Esophagus muscularis mucosa (tissue), 4 donors: ENCODE results near the gene RHEB. TPM values are rescaled to one million over a fixed set of nuclear protein-coding genes. Genes with fewer than 3 reads are reported as not detected.

Source experiments
- DNase-seq: peaks from one replicate; pipeline ENCODE4 v3.0.0-alpha.2; 2017; ENCODE audit errors: extremely low spot score
- H3K27ac ChIP-seq, 4 donors: fragments of 200-600 bp; sonication (generic); replicated peaks in 1 of 4; 1 replicate in 3 of 4; 2 replicates in 1 of 4; pipeline ENCODE4 v1.5.1; 2016 to 2019; ENCODE audit warnings: mild to moderate bottlenecking in 1 of 4
- H3K27me3 ChIP-seq, 4 donors: fragments of 200-600 bp; sonication (generic); one replicate each; pipeline versions ENCODE4 v1.5.1 to v1.6.0; 2016 to 2019
- H3K36me3 ChIP-seq, 4 donors: fragments of 200-600 bp; sonication (generic); one replicate each; pipeline ENCODE4 v1.5.1; 2016 to 2019
- H3K4me1 ChIP-seq, 4 donors: fragments of 200-600 bp; sonication (generic); one replicate each; pipeline ENCODE4 v1.5.1; 2016 to 2019
- H3K4me3 ChIP-seq, 4 donors: fragments of 200-600 bp; sonication (generic); 1 replicate in 2 of 4; 2 replicates in 2 of 4; pipeline ENCODE4 v1.5.1; 2016 to 2019; ENCODE audit warnings: mild to moderate bottlenecking in 4 of 4, moderate library complexity in 1 of 4
- H3K9me3 ChIP-seq, 4 donors: fragments of 200-600 bp; sonication (generic); 1 replicate in 3 of 4; 2 replicates in 1 of 4; pipeline ENCODE4 v1.5.1; 2016 to 2019
- CTCF ChIP-seq, 3 experiments: fragments of 200-600 bp in 2 of 3; fragments of 450-650 bp in 1 of 3; sonication (generic) in 2 of 3; IDR thresholded peaks; one replicate each; pipeline ENCODE4 v1.5.1; 2017 to 2019; ENCODE audit warnings: antibody characterized with exemption in 3 of 3, mild to moderate bottlenecking in 2 of 3, moderate library complexity in 1 of 3
- EP300 ChIP-seq: sonication (generic); formaldehyde crosslinking; IDR thresholded peaks from one replicate; pipeline ENCODE4 v1.6.1; 2017; ENCODE audit warnings: antibody characterized with exemption
- POLR2A ChIP-seq: fragments of 450-650 bp; IDR thresholded peaks from one replicate; pipeline ENCODE4 v1.6.1; 2017; ENCODE audit warnings: antibody characterized with exemption, moderate library complexity, mild to moderate bottlenecking, low read depth
- POLR2AphosphoS5 ChIP-seq, 2 donors: sonication (generic); formaldehyde crosslinking; IDR thresholded peaks; one replicate each; pipeline ENCODE4 v1.6.1; 2017; ENCODE audit warnings: antibody characterized with exemption in 2 of 2
- WGBS: methylation state at CpG from one replicate; pipeline ENCODE4 v1.1.5; 2018; 5-methylcytosine and 5-hydroxymethylcytosine counted together
- intact Hi-C: fragments of 100-400 bp; cut with DNase I; formaldehyde crosslinking; loops from one replicate; pipeline ENCODE4 v1.15.1; 2023
- total RNA-seq, 4 donors: library from RNA; depleted of rRNA; stranded (reverse); fragments of >200 nt; gene quantifications; one replicate each; pipeline versions ENCODE4 v1.1.0 to v1.2.1, GENCODE V29; 2016

Gene RHEB
- total RNA-seq, 4 donors from 2014 or later = 98.5 to 187 (median 163) TPM

DNA sequence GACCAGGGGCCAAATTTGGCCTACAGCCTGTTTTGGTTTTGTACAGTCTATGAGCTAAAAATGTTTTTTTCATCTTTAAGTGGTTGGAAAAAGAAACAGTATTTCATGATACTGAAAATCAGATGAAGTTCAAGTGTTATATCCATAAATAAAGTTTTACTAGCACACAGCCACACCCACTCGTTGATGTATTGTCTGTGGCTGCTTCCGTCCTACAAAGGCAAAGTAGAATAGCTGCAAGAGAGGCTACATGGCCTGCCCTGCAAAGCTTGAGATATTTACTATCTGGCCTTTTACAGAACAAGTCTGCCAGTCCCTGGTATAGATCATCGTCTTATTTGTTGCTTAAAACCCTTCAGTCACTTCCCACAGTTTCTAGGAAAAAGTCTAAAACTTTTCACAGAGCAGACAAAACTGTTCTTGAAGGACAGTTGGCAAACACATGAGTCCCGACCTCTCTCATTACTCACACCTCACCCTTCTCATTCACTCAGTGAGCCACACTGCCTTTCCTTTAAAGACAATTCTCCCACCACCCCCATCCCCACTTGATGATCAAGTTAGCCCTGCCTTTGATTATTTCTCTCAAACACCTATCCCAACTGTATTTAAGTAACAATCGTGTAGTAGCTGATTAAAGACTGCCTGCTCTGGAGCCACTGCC, 9.9 kb downstream of the RHEB start:
- intact Hi-C loops = loop anchor here (10.0 kb wide), 2 partner anchors 125 to 145 kb away; no protein-coding TSS in a partner anchor
- Histone ChIP-seq H3K27ac (peak overlapping the region; percentile 59 to 97 (median 70)), H3K4me1 (peaks cover 72 to 97% (median 95%) of the 10 kb centered on the region in 4 donors), H3K9me3 (no peaks in the 10 kb centered on the region), H3K4me3 (no peak overlapping the region), H3K36me3 (no peaks in the 10 kb centered on the region), H3K27me3 (no peaks in the 10 kb centered on the region)
- no peak for TF ChIP-seq CTCF (IDR thresholded peaks at IDR 0.05)
- peak in 1 of 2 donors; percentile 1 for TF ChIP-seq POLR2AphosphoS5 (IDR thresholded peaks at IDR 0.05)
- 73% methylated on average over 5 of the region's 5 CpGs for WGBS
- DNase-seq = no peak

DNA sequence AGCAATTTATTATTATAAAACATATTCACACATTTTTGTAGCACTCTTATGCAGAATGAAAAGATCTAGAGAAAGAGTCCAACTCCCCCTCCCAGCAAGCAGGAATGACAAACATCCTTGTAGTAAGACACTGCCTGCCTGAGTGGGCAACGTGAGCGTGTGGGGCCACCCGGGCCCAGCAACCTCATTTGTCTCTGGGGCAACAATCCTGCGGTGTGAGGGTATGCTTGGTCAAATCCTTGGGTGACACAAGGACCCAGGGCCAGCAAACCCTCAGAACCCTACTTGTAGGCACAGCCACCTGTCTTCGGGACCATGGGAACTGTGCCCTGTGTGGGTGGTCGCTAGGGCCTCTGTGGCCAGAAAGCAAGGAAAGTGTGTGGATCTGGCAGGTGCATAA, 10.7 kb downstream of the RHEB start:
- no peaks in the 10 kb centered on the region for H3K36me3 ChIP-seq
- no peak overlapping the region for H3K4me3 ChIP-seq
- H3K27me3 ChIP-seq = no peaks in the 10 kb centered on the region
- peak overlapping the region; percentile 59 to 97 (median 70) for H3K27ac ChIP-seq
- intact Hi-C loops = no loop called here
- WGBS = 83% methylated on average over 6 of the region's 6 CpGs
- DNase-seq = no peak
- no peaks in the 10 kb centered on the region for H3K9me3 ChIP-seq
- peaks cover 80 to 97% (median 96%) of the 10 kb centered on the region in 4 donors for H3K4me1 ChIP-seq
- no peak for TF ChIP-seq CTCF (IDR thresholded peaks at IDR 0.05)
- peak in 1 of 2 donors; percentile 46 for TF ChIP-seq POLR2AphosphoS5 (IDR thresholded peaks at IDR 0.05)

DNA sequence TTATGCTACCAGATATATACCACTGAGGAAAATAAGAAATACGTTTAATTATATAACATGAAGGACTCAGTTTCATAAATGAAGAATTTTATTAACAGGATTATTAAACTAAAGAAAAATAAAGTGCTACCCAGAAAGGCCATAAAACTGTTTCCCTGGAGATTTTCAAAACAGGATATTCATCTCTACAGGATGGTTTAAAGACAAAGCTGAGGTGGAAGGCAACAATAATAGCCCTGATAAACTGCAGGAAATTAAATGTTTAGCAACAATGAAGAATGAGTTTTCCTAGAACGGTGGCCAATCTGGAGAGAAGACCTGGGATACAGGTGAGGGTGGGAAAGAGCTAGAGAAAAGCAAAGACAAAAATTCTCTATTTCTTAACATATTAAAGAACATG, 11.9 kb downstream of the RHEB start:
- no peak overlapping the region for H3K4me3 ChIP-seq
- no peak for DNase-seq
- no peaks in the 10 kb centered on the region for H3K36me3 ChIP-seq
- peaks cover 78 to 97% (median 96%) of the 10 kb centered on the region in 4 donors for H3K4me1 ChIP-seq
- intact Hi-C loops = no loop called here
- no peaks in the 10 kb centered on the region for H3K9me3 ChIP-seq
- H3K27me3 ChIP-seq = no peaks in the 10 kb centered on the region
- 69% methylated on average over 2 of the region's 2 CpGs for WGBS
- no peak for TF ChIP-seq CTCF (IDR thresholded peaks at IDR 0.05)
- no peak for TF ChIP-seq POLR2A
- TF ChIP-seq EP300 = no peak
- TF ChIP-seq POLR2AphosphoS5 (IDR thresholded peaks at IDR 0.05) = no peak
- peak overlapping the region; percentile 47 to 97 (median 66) for H3K27ac ChIP-seq

DNA sequence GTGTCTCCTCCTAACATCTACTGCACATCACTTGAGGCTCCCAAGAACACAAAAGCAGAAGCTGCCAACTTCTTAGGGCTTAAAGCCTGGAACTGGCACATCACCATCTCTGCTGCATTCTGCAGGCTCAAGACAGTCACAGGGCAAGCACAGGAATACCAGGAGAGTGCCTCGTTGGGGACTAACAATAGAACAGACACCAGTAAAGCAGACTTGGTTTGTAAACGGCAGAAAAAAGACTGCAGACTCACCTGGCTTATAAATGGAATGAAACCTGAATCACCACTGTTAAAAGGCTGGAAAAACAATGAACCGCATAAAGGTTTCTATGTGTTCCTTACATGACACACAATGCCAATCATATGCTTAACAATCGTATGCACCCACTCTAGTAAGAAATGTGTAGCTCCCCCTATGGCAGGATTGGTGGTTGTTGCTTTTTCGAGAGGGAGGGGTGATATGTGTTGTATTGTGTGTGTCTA, 12.8 kb downstream of the RHEB start:
- intact Hi-C loops = no loop called here
- no peak for DNase-seq
- H3K27ac ChIP-seq = peak overlapping the region; percentile 47 to 79 (median 60)
- H3K4me3 ChIP-seq = no peak overlapping the region
- peaks cover 76 to 97% (median 96%) of the 10 kb centered on the region in 4 donors for H3K4me1 ChIP-seq
- TF ChIP-seq CTCF (IDR thresholded peaks at IDR 0.05) (no peak), POLR2AphosphoS5 (IDR thresholded peaks at IDR 0.05) (peak; percentile 60 to 82)
- H3K27me3 ChIP-seq = no peaks in the 10 kb centered on the region
- 52% methylated on average over 5 of the region's 5 CpGs for WGBS
- H3K36me3 ChIP-seq = no peaks in the 10 kb centered on the region
- no peaks in the 10 kb centered on the region for H3K9me3 ChIP-seq
